HG03135 (cell line): Measurements from ENCODE around the gene CORO2A.

Experiments
- ATAC-seq: cut with Tn5 transposase; IDR thresholded peaks from one replicate; pipeline ENCODE4 v1.9.1; 2021; ENCODE audit warnings: mild to moderate bottlenecking, moderate library complexity; ENCODE audit not compliant: unreplicated experiment

CORO2A gene

GRCh38 chr9:98219794-98220370 is 27.4 kb upstream of the CORO2A start:
- ATAC-seq = no peak

- no peak for ATAC-seq
These were observed 26.9 kb upstream of the CORO2A start for GRCh38 chr9:98219364-98219716.

GRCh38 chr9:98218562-98219363 is 26.3 kb upstream of the CORO2A start:
- ATAC-seq = no peak

GRCh38 chr9:98217255-98217654 is 24.8 kb upstream of the CORO2A start:
- no peak for ATAC-seq

GRCh38 chr9:98216391-98216790 is 24.0 kb upstream of the CORO2A start:
- ATAC-seq = no peak

- no peak for ATAC-seq
These were observed 23.4 kb upstream of the CORO2A start for GRCh38 chr9:98215821-98216220.

GRCh38 chr9:98215271-98215670 is 22.8 kb upstream of the CORO2A start:
- no peak for ATAC-seq

GRCh38 chr9:98214811-98215210 is 22.4 kb upstream of the CORO2A start:
- no peak for ATAC-seq

- ATAC-seq = no peak
These were observed 18.8 kb upstream of the CORO2A start for GRCh38 chr9:98211260-98211659.

GRCh38 chr9:98210435-98210834 is 18.0 kb upstream of the CORO2A start:
- no peak for ATAC-seq

GRCh38 chr9:98209530-98209929 is 17.1 kb upstream of the CORO2A start:
- no peak for ATAC-seq

- no peak for ATAC-seq
These were observed 16.2 kb upstream of the CORO2A start for GRCh38 chr9:98208635-98209034.

GRCh38 chr9:98207606-98208005 is 15.2 kb upstream of the CORO2A start:
- no peak for ATAC-seq

GRCh38 chr9:98206754-98207153 is 14.3 kb upstream of the CORO2A start:
- no peak for ATAC-seq

- ATAC-seq = no peak
These were observed 12.3 kb upstream of the CORO2A start for GRCh38 chr9:98204692-98205091.

- ATAC-seq = no peak
These were observed 10.7 kb upstream of the CORO2A start for GRCh38 chr9:98203153-98203552.

- ATAC-seq = no peak
These were observed 9.8 kb upstream of the CORO2A start for GRCh38 chr9:98202252-98202651.

GRCh38 chr9:98201749-98202148 is 9.3 kb upstream of the CORO2A start:
- no peak for ATAC-seq

GRCh38 chr9:98201102-98201501 is 8.7 kb upstream of the CORO2A start:
- no peak for ATAC-seq

- no peak for ATAC-seq
These were observed 7.1 kb upstream of the CORO2A start for GRCh38 chr9:98199388-98200033.

- ATAC-seq = no peak
These were observed 3.2 kb upstream of the CORO2A start for GRCh38 chr9:98195671-98196070.

- peak; percentile 13 for ATAC-seq
These were observed 1.0 kb upstream of the CORO2A start for GRCh38 chr9:98193336-98193944.
